H9 (cell line): ENCODE results near the gene MORC2. TPM values are rescaled to one million over a fixed set of nuclear protein-coding genes. Genes with fewer than 3 reads are reported as not detected.

Source experiments
- DNase-seq: peaks from one replicate; pipeline ENCODE4 v3.0.0-alpha.2; 2017
- H2AFZ ChIP-seq: one replicate; pipeline ENCODE4 v1.6.1; 2013; ENCODE audit warnings: mild to moderate bottlenecking, low read length, control low read depth, moderate library complexity
- H2AK5ac ChIP-seq: 2 replicates; pipeline ENCODE4 v1.6.1; 2013; ENCODE audit warnings: low read length, control low read depth, mixed read lengths; ENCODE audit not compliant: insufficient read length
- H2BK120ac ChIP-seq: one replicate; pipeline ENCODE4 v1.6.1; 2013; ENCODE audit warnings: low read depth, mild to moderate bottlenecking, low read length, control low read depth, inconsistent platforms; ENCODE audit not compliant: poor library complexity, severe bottlenecking
- H2BK12ac ChIP-seq: 2 replicates; pipeline ENCODE4 v1.6.1; 2013; ENCODE audit warnings: low read length, control low read depth, mixed read lengths, low read depth; ENCODE audit not compliant: insufficient read length
- H2BK15ac ChIP-seq: 2 replicates; pipeline ENCODE4 v1.6.1; 2013; ENCODE audit warnings: low read depth, low read length, control low read depth
- H2BK20ac ChIP-seq: one replicate; pipeline ENCODE4 v1.6.1; 2013; ENCODE audit warnings: low read depth, mild to moderate bottlenecking, low read length, control low read depth, inconsistent platforms; ENCODE audit not compliant: poor library complexity, severe bottlenecking
- H2BK5ac ChIP-seq: 2 replicates; pipeline ENCODE4 v1.6.1; 2013; ENCODE audit warnings: low read length, control low read depth, mixed read lengths; ENCODE audit not compliant: insufficient read length
- H3K14ac ChIP-seq: 2 replicates; pipeline ENCODE4 v1.6.1; 2013; ENCODE audit warnings: low read length, control low read depth; ENCODE audit not compliant: insufficient read depth
- H3K18ac ChIP-seq: 2 replicates; pipeline ENCODE4 v1.6.1; 2013; ENCODE audit warnings: low read depth, mild to moderate bottlenecking, mixed read lengths, low read length, control low read depth; ENCODE audit not compliant: insufficient read length
- H3K23ac ChIP-seq: 2 replicates; pipeline ENCODE4 v1.6.1; 2013; ENCODE audit warnings: low read length, control low read depth, mixed read lengths, low read depth; ENCODE audit not compliant: insufficient read length
- H3K23me2 ChIP-seq: 2 replicates; pipeline ENCODE4 v1.6.1; 2013; ENCODE audit warnings: low read depth, mild to moderate bottlenecking, mixed read lengths, low read length, control low read depth; ENCODE audit not compliant: insufficient read length, poor library complexity, severe bottlenecking
- H3K27ac ChIP-seq: 2 replicates; pipeline ENCODE4 v1.5.1; 2013; ENCODE audit warnings: low read length, control low read depth, mixed read lengths, low read depth; ENCODE audit not compliant: insufficient read length
- H3K27me3 ChIP-seq: 2 replicates; pipeline ENCODE4 v1.6.1; 2013; ENCODE audit warnings: low read length, control low read depth, inconsistent platforms; ENCODE audit not compliant: insufficient read depth
- H3K4ac ChIP-seq: 2 replicates; pipeline ENCODE4 v1.6.1; 2013; ENCODE audit warnings: low read depth, mild to moderate bottlenecking, control low read depth, inconsistent platforms, low read length, moderate library complexity
- H3K4me1 ChIP-seq: 2 replicates; pipeline ENCODE4 v1.6.1; 2013; ENCODE audit warnings: low read length, control low read depth, inconsistent platforms; ENCODE audit not compliant: insufficient read depth
- H3K4me2 ChIP-seq: 2 replicates; pipeline ENCODE4 v1.6.1; 2013; ENCODE audit warnings: low read length, control low read depth, mixed read lengths; ENCODE audit not compliant: insufficient read length, insufficient read depth
- H3K56ac ChIP-seq: 2 replicates; pipeline ENCODE4 v1.6.1; 2013; ENCODE audit warnings: low read depth, mild to moderate bottlenecking, mixed read lengths, low read length, control low read depth; ENCODE audit not compliant: insufficient read length
- H3K79me1 ChIP-seq: 2 replicates; pipeline ENCODE4 v1.6.1; 2013; ENCODE audit warnings: low read depth, mild to moderate bottlenecking, moderate library complexity, low read length, control low read depth, inconsistent platforms; ENCODE audit not compliant: insufficient read depth, poor library complexity, severe bottlenecking
- H3K79me2 ChIP-seq: 2 replicates; pipeline ENCODE4 v1.6.1; 2013; ENCODE audit warnings: low read length, control low read depth, inconsistent platforms; ENCODE audit not compliant: insufficient read depth
- H3K9ac ChIP-seq: 2 replicates; pipeline ENCODE4 v1.6.1; 2013; ENCODE audit warnings: low read length, control low read depth, mixed read lengths; ENCODE audit not compliant: insufficient read length; ENCODE audit errors: extremely low read depth
- H3K9me3 ChIP-seq: one replicate; pipeline ENCODE4 v1.6.1; 2013; ENCODE audit warnings: low read depth, low read length, inconsistent platforms; ENCODE audit not compliant: control insufficient read depth
- H3T11ph ChIP-seq: one replicate; pipeline ENCODE4 v1.6.1; 2013; ENCODE audit warnings: mild to moderate bottlenecking, low read length, control low read depth, inconsistent platforms
- H4K20me1 ChIP-seq: one replicate; pipeline ENCODE4 v1.6.1; 2013; ENCODE audit not compliant: control insufficient read depth, insufficient read length, insufficient read depth
- H4K5ac ChIP-seq: 2 replicates; pipeline ENCODE4 v1.6.1; 2013; ENCODE audit warnings: low read depth, mild to moderate bottlenecking, mixed read lengths, low read length, control low read depth; ENCODE audit not compliant: insufficient read length
- H4K8ac ChIP-seq: replicated peaks from 2 replicates; pipeline ENCODE4 v1.6.1; 2013; ENCODE audit warnings: low read length, control low read depth, mixed read lengths, low read depth; ENCODE audit not compliant: insufficient read length
- H4K91ac ChIP-seq: 2 replicates; pipeline ENCODE4 v1.6.1; 2013; ENCODE audit warnings: low read depth, mild to moderate bottlenecking, moderate library complexity, mixed read lengths, low read length, control low read depth; ENCODE audit not compliant: insufficient read length
- H3K27ac Mint-ChIP-seq, 3 experiments: 2 replicates in 2 of 3; 3 replicates in 1 of 3; pipeline ENCODE4 v1.8.0; 2020 to 2021; ENCODE audit warnings: mixed read lengths in 3 of 3, mild to moderate bottlenecking in 1 of 3, moderate library complexity in 1 of 3
- H3K27me3 Mint-ChIP-seq: 2 replicates; pipeline ENCODE4 v1.8.0; 2021; ENCODE audit warnings: low read depth, mild to moderate bottlenecking, moderate library complexity, mixed read lengths
- H3K36me3 Mint-ChIP-seq, 3 experiments: 2 replicates in 2 of 3; 3 replicates in 1 of 3; pipeline ENCODE4 v1.8.0; 2020 to 2021; ENCODE audit warnings: low read depth in 3 of 3, mixed read lengths in 3 of 3; ENCODE audit not compliant: insufficient read depth in 1 of 3
- H3K4me1 Mint-ChIP-seq, 2 experiments: 2 replicates each; pipeline ENCODE4 v1.8.0; 2020; ENCODE audit warnings: mixed read lengths in 2 of 2
- H3K4me3 Mint-ChIP-seq, 2 experiments: 2 replicates in 1 of 2; 3 replicates in 1 of 2; pipeline ENCODE4 v1.8.0; 2020 to 2021; ENCODE audit warnings: mild to moderate bottlenecking in 2 of 2, mixed read lengths in 2 of 2, moderate library complexity in 1 of 2
- H3K9me3 Mint-ChIP-seq, 2 experiments: 2 replicates in 1 of 2; 3 replicates in 1 of 2; pipeline ENCODE4 v1.8.0; 2020; ENCODE audit warnings: mild to moderate bottlenecking in 2 of 2, mixed read lengths in 2 of 2, moderate library complexity in 1 of 2
- WGBS: extraction: QIAGEN DNeasy Blood & Tissue Kit; methylation state at CpG from one replicate; pipeline ENCODE4 v1.1.7; 2013; ENCODE audit warnings: missing lambda C conversion rate, low lambda C conversion rate, mixed read lengths; ENCODE audit not compliant: insufficient read length; ENCODE audit errors: extremely low coverage; 5-methylcytosine and 5-hydroxymethylcytosine counted together
- total RNA-seq: library from RNA; stranded (reverse); gene quantifications from 2 replicates; pipeline ENCODE4 v1.2.1, GENCODE V29; 2021
- TF ChIP-seq, protein P1 (sequence below): fragments of 200-600 bp; sonication (generic); conservative IDR thresholded peaks from 3 replicates; pipeline ENCODE4 v1.8.0; 2021; ENCODE audit warnings: antibody characterized with exemption, mild to moderate bottlenecking

The MORC2 gene
- total RNA-seq, 1 experiment from 2014 or later: 37.4 TPM

- peaks cover 12 to 14% of the 10 kb centered on the region in 2 experiments for H3K4me1 Mint-ChIP-seq
- no peak overlapping the region for H3K23ac ChIP-seq
- H2BK20ac ChIP-seq: no peak overlapping the region
- H3K9me3 ChIP-seq: no peaks in the 10 kb centered on the region
- H3K18ac ChIP-seq: no peak overlapping the region
- no peaks in the 10 kb centered on the region for H3K23me2 ChIP-seq
- H2BK15ac ChIP-seq: no peak overlapping the region
- H3K4me1 ChIP-seq: no peaks in the 10 kb centered on the region
- no peaks in the 10 kb centered on the region for H3K9me3 Mint-ChIP-seq
- DNase-seq: peak; percentile 21
- H3K79me2 ChIP-seq: no peaks in the 10 kb centered on the region
- no peak overlapping the region for H2AFZ ChIP-seq
- no peak overlapping the region for H3K14ac ChIP-seq
- no peaks in the 10 kb centered on the region for H3K27me3 ChIP-seq
- no peaks in the 10 kb centered on the region for H3K79me1 ChIP-seq
- no peak overlapping the region for H2BK12ac ChIP-seq
- no peak overlapping the region for H2BK5ac ChIP-seq
- H4K5ac ChIP-seq: no peak overlapping the region
- TF ChIP-seq, protein P1, sequence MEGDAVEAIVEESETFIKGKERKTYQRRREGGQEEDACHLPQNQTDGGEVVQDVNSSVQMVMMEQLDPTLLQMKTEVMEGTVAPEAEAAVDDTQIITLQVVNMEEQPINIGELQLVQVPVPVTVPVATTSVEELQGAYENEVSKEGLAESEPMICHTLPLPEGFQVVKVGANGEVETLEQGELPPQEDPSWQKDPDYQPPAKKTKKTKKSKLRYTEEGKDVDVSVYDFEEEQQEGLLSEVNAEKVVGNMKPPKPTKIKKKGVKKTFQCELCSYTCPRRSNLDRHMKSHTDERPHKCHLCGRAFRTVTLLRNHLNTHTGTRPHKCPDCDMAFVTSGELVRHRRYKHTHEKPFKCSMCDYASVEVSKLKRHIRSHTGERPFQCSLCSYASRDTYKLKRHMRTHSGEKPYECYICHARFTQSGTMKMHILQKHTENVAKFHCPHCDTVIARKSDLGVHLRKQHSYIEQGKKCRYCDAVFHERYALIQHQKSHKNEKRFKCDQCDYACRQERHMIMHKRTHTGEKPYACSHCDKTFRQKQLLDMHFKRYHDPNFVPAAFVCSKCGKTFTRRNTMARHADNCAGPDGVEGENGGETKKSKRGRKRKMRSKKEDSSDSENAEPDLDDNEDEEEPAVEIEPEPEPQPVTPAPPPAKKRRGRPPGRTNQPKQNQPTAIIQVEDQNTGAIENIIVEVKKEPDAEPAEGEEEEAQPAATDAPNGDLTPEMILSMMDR: no peak
- no peak overlapping the region for H3K27ac ChIP-seq
- no peak overlapping the region for H3K4me2 ChIP-seq
- H2BK120ac ChIP-seq: no peak overlapping the region
- no peak overlapping the region for H3K27ac Mint-ChIP-seq
- no peak overlapping the region for H3K9ac ChIP-seq
- H3K27me3 Mint-ChIP-seq: no peaks in the 10 kb centered on the region; the same call in 1 of the 2 replicates
- no peak overlapping the region for H2AK5ac ChIP-seq
- H4K8ac ChIP-seq: no peak overlapping the region
- no peak overlapping the region for H3K4ac ChIP-seq
- no CpG with 5 or more reads among the region's 9 CpGs for WGBS
- H4K20me1 ChIP-seq: no peaks in the 10 kb centered on the region
- no peaks in the 10 kb centered on the region; a peak in 1 of 7 replicates for H3K36me3 Mint-ChIP-seq
- H3T11ph ChIP-seq: no peak overlapping the region
- H4K91ac ChIP-seq: no peak overlapping the region
- no peak overlapping the region for H3K56ac ChIP-seq
- H3K4me3 Mint-ChIP-seq: no peak overlapping the region
These were observed 92.3 kb downstream of the MORC2 start for GRCh38 chr22:30876221-30876751.
